HG02840 (cell line): Measurements from ENCODE around the gene TEKT1.
"Not testable (repeated sequence)": the region's sequence is repeated elsewhere in the genome, so short reads cannot be mapped to it uniquely, and the experiment has no call there.

ENCODE experiments used
- ATAC-seq: cut with Tn5 transposase; IDR thresholded peaks from one replicate; pipeline ENCODE4 v1.9.1; 2021; ENCODE audit warnings: mild to moderate bottlenecking, moderate library complexity, moderate number of reproducible peaks; ENCODE audit not compliant: unreplicated experiment, low FRiP score

Gene TEKT1

DNA sequence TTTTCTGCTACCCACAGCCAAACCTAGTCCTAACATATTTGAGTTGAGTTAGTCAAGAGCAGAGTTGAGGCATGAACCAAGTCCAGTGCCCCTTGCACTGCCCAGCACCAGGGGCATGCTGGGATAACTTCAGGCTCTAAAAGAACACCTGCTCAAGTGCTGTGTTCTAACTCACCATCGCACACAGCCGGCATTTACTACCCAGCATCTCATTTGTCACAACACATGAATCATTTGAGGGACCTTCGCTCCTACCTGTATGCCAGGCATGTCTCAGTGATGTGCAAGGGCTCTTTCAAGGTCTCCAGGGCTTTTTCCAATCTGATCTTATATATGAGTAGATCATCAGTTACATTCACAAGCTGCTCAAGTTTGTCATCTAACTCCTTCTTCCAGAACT is 12.6 kb downstream of the TEKT1 start:
- ATAC-seq, result no peak

GRCh38 chr17:6816368-6816767 is 15.2 kb downstream of the TEKT1 start:
- ATAC-seq, result not testable (repeated sequence)

- no peak for ATAC-seq
Observed at GRCh38 chr17:6815775-6816174, 15.8 kb downstream of the TEKT1 start.

GRCh38 chr17:6812295-6812694 is 19.2 kb downstream of the TEKT1 start:
- ATAC-seq, result no peak

GRCh38 chr17:6811510-6811909 is 20.0 kb downstream of the TEKT1 start:
- ATAC-seq, result no peak

- no peak for ATAC-seq
Observed at GRCh38 chr17:6800422-6801027, 31.0 kb downstream of the TEKT1 start.

GRCh38 chr17:6799738-6800137 is 31.8 kb downstream of the TEKT1 start:
- ATAC-seq, result no peak

DNA sequence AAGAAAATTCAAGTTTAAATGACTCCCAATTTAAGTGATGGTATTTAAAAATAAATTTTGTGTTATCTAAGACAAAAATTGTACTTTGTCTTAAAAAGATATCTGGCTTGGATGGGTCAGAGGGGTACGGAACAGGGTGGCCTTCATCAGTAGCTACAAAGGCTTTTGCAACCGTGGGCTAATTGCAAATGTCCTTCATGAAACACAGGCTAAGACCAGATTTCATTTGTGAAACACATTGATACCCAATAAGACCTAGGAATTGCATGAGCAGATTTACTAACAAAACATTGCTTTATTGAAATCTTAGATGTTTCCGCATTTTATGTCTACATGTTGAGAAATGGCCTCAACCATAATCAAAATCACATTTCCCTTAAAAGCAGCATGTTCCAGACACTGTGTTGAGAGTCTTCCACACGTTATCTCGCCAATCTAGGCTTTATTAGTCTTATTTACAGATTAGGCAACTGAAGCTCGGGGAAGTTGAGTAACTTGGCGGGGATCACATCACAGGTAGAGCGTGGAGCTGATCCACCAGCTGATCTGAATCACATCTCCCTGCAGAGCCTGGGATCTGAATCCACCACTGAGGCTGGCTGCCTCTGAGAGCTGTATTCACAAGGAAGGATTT is 33.7 kb downstream of the TEKT1 start:
- no peak for ATAC-seq

GRCh38 chr17:6796887-6797490 is 34.5 kb downstream of the TEKT1 start:
- ATAC-seq, result no peak

GRCh38 chr17:6796017-6796886 is 35.3 kb downstream of the TEKT1 start:
- ATAC-seq, result no peak

DNA sequence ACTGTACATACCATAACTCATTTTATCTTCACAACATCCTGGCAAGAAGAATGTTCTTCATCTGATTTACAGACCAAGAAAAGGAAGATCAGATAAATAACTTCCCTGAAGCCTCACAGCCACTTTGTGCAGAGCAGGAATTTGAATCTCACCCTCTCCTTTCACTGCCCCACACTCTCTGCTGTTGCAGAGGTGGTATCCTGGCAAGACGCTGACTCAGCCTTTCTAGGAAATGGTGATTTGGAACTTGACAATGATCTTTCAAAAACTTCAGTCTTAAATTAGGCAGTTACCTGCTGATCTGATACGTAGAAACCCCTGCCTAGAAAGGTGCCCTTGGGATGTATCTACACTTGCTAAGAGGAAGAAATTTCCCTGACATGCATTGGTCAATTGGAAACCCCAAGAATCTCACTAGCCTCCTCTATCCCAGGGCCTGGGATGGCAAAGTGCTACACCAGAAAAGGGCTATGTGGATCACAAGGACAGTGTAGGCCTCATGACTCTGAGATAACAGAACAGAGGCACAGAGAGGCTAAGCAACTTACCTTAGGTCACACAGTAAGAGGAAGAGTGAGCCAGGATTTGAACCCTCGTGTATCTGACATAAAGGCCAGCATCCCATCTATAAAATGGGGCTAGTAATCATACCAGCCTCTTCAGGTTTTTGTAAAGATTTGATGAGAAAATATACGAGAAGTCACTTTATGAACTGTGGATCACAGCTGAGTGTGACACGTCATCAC is 37.6 kb downstream of the TEKT1 start:
- no peak for ATAC-seq

GRCh38 chr17:6789146-6789545 is 42.4 kb downstream of the TEKT1 start:
- ATAC-seq, result no peak

DNA sequence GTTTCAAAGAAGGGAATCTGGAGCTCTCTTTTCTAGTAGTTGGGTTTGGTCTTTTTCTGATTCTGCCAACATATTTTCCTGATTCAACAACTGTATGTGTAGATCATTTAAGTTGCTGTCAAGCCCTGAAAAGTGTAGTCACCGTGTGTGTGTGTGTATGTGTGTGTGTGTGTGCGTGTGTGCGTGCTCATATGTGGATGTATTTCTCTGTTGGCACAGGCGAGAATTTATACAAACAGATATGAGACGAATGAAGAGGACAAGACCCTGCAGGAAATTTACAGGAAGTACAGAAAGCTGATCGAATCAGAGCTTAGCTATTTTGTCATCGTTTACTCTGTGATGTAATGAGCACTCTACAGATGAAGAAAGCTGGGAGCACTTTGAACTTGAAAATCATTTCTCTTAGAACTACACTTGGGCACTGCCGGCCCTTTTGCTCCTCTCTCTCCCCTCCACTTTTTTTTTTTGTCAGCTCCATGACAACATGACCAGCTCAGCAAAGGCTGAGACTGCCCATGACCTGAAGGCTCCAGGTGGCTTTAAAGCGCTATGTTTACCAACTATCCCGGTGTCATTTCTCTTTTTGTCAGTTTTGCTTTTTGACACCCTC is 44.3 kb downstream of the TEKT1 start:
- ATAC-seq, result no peak

DNA sequence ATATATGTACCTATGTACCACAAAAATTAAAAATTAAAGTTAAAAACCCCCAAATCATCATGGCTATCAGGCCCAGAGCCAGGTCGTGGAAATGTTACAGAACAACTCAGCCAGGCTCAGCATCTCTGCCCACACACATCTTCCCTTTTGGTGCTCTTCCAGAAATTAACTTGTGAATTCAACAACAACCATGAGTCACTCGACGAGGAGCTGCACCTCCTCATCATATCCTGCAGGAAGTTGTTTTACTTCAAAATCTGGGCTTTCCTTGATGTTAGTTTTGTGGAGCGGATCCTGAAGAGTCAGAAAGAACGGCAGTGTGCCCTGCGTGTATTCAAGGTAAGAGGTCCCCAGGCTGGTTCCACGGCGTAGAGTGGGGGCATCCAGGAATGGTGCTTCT is 44.9 kb downstream of the TEKT1 start:
- ATAC-seq, result no peak

GRCh38 chr17:6782244-6782643 is 49.3 kb downstream of the TEKT1 start:
- ATAC-seq, result no peak

DNA sequence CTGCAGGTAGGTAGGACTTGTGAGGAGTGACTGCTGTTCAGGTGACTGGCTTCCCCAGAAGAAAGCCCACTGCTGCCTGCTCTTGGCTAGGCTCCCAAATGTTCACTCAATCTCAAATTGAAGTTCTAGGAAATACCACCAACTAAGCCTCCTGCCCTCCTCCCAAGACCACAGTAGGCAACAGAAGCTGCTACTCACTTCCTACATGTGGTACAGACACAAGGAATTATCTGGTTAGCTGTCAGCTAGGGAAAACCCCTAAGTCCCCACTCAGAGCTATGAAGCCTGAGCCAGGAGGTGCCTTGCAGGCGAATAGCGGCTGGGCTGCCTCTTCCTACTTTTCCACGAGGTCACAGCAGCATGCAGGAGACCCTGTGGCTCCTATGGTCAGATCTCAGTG is 50.6 kb downstream of the TEKT1 start:
- ATAC-seq, result no peak

GRCh38 chr17:6780001-6780400 is 51.5 kb downstream of the TEKT1 start:
- no peak for ATAC-seq

GRCh38 chr17:6779411-6779810 is 52.1 kb downstream of the TEKT1 start:
- ATAC-seq, result no peak

DNA sequence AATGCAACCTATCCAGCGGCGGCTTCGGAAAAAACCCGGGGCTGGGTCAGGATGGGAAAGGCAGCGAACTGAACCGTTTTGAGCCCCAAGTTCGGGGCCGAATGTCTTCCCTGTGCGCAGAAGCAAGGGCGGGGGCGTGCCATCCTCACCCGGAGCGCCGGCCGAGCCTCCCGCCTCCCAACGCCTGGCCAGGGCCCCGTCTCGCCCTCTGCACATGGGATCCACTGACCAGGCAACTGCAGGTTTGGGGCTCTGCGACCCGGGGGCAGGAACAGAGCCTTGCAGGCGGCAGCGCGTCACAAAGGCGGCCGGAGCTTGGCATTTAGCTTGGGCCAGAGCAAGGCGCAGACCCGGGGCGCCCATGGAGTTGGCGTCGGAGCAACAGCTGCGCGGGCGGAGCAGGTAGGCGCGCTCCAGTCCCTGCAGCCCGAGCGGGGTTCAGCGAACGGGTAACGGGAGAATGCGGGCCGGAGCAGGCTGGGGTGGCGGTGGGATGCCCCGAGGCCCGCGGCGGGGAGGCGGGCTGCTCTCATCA is 55.6 kb downstream of the TEKT1 start, which contains the start of gene FBXO39:
FBXO39 (plus strand) TSS at position 345 of the 535 bp plus-strand sequence. CDS start 3,654 bp downstream, outside the sequence.
- ATAC-seq, result no peak

DNA sequence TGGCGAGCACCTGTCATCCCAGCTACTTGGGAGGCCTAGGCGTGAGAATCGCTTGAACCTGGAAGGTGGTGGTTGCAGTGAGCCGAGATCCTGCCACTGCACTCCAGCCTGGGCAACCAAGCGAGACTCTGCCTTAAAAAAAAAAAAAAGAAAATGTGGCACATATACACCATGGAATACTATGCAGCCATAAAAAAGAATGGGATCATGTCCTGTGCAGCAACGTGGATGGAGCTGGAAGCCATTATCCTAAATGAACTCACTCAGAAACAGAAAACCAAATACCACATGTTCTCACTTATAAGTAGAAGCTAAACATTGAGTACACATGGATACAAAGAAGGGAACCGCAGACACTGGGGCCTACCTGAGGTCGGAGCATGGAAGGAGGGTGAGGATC is 56.6 kb downstream of the TEKT1 start:
- not testable (repeated sequence) for ATAC-seq
